ENCODE measurements around the gene PPHLN1. TPM values are rescaled to one million over a fixed set of nuclear protein-coding genes. Genes with fewer than 3 reads are reported as not detected.

Gene PPHLN1
- polyA plus RNA-seq, 2 donors: 15.0 to 27.2 TPM

DNA sequence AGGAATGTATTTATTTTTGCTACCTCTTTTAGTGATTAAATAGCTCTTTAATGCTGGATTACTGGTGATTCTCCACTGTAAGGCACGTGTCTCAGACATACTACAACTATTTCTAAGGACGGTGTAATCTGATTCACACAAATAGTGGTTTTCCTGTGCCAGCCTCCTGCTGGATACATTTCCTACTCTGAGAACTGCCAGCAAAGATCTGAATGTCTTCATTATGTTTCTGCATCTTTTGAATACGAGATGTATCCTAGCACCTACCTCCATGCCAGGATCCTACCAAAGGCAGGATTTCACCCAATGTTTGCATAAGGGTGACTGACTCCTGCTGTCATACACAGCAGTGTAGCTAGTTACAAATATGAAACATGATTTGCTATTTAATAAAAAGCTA is 143.0 kb downstream of the PPHLN1 start:
- H3K9me3 ChIP-seq (ENCODE audit: control insufficient read depth in 2 of 2, insufficient read depth in 1 of 2, low read depth in 1 of 2, low read length in 1 of 2): no peaks in the 10 kb centered on the region
- no peaks in the 10 kb centered on the region for H3K4me1 ChIP-seq (ENCODE audit: control insufficient read depth in 2 of 2, insufficient read depth in 2 of 2, low read length in 1 of 2)
- H3K4me3 ChIP-seq (ENCODE audit: low read depth in 1 of 2, low read length in 2 of 2): no peak overlapping the region
- no peak overlapping the region for H3K27ac ChIP-seq (ENCODE audit: low read depth in 2 of 2, low read length in 1 of 2)
- H3K27me3 ChIP-seq (ENCODE audit: control insufficient read depth in 1 of 2, insufficient read depth in 2 of 2, low read length in 2 of 2): no peaks in the 10 kb centered on the region
- peaks cover 0 to 2% of the 10 kb centered on the region in 2 donors for H3K36me3 ChIP-seq (ENCODE audit: control insufficient read depth in 2 of 2, insufficient read depth in 2 of 2, low read length in 1 of 2)
- 52 to 61% methylated on average over 3 of the region's 3 CpGs for WGBS, 2 donors

DNA sequence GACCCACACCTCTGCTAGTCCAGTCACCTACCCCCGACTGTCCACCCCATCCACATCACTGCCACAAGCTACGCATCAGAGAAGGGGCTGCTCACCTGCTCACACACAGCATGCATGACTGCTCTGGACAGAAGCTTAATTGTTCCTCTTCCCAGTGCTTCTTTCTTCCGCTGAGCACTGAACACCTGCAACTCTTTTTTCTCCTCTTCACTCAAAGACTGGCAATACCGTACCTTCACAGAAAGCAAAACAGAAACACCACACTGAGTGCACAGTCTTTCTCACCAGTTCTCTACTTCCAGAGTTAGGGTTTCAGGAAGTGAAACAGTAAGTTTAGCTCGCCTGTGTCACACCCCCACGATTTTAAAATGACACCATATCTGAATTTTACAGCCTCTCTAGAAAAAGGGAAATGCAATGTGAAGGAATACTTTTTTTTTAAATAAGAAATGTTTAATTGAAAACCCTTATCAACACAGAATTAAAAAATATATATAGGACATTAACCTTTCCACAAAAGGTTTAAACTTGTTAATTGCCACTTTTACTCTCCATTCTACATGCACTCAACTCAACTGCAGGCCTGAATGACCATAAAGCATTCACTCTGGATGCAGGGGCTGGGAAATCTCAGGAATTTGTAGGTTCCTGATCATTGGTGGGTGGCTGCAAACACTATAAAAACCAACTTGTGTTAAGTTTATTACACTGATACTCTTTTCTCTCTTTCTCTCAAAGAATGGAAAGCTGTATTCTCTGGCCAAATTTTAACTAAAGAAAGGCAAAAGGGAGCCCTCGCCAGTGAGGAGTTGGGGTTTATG is 143.6 kb downstream of the PPHLN1 start:
- Histone ChIP-seq H3K9me3 (ENCODE audit: control insufficient read depth in 2 of 2, insufficient read depth in 1 of 2, low read depth in 1 of 2, low read length in 1 of 2) (no peaks in the 10 kb centered on the region), H3K27me3 (ENCODE audit: control insufficient read depth in 1 of 2, insufficient read depth in 2 of 2, low read length in 2 of 2) (no peaks in the 10 kb centered on the region), H3K27ac (ENCODE audit: low read depth in 2 of 2, low read length in 1 of 2) (no peak overlapping the region), H3K4me3 (ENCODE audit: low read depth in 1 of 2, low read length in 2 of 2) (no peak overlapping the region), H3K36me3 (ENCODE audit: control insufficient read depth in 2 of 2, insufficient read depth in 2 of 2, low read length in 1 of 2) (peaks cover 0 to 2% of the 10 kb centered on the region in 2 donors), H3K4me1 (ENCODE audit: control insufficient read depth in 2 of 2, insufficient read depth in 2 of 2, low read length in 1 of 2) (no peaks in the 10 kb centered on the region)
- WGBS, 2 donors: 71 to 83% methylated on average over 7 of the region's 7 CpGs

- Histone ChIP-seq H3K36me3 (ENCODE audit: control insufficient read depth in 2 of 2, insufficient read depth in 2 of 2, low read length in 1 of 2) (no peaks in the 10 kb centered on the region), H3K9me3 (ENCODE audit: control insufficient read depth in 2 of 2, insufficient read depth in 1 of 2, low read depth in 1 of 2, low read length in 1 of 2) (no peaks in the 10 kb centered on the region), H3K4me1 (ENCODE audit: control insufficient read depth in 2 of 2, insufficient read depth in 2 of 2, low read length in 1 of 2) (no peaks in the 10 kb centered on the region), H3K4me3 (ENCODE audit: low read depth in 1 of 2, low read length in 2 of 2) (no peak overlapping the region), H3K27ac (ENCODE audit: low read depth in 2 of 2, low read length in 1 of 2) (no peak overlapping the region), H3K27me3 (ENCODE audit: control insufficient read depth in 1 of 2, insufficient read depth in 2 of 2, low read length in 2 of 2) (no peaks in the 10 kb centered on the region)
- WGBS, 2 donors: 84 to 90% methylated on average over 3 of the region's 3 CpGs
These were observed 146.4 kb downstream of the PPHLN1 start for GRCh38 chr12:42472376-42472775.

DNA sequence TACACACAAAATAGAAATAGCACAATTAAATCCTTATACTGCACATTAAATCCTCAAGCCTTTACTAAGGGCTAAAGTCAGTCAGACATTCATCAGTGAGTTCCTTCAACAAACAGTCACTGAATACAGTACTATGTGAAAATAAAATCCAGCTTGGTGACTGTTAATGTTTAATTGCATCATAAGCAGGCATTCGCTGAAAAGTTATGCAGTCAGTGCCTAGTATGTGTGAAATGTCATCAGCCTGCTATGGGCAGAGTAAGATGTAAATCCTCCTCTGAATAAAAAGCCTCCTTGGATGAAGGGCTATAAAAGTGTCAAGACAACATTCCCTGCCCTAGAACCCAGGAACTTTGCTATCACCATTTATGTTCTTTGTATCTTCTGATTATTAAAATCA is 147.2 kb downstream of the PPHLN1 start:
- no peak overlapping the region for H3K4me3 ChIP-seq (ENCODE audit: low read depth in 1 of 2, low read length in 2 of 2)
- WGBS, 2 donors: 60 to 63% methylated on average over 1 of the region's 1 CpG

GRCh38 chr12:42473561-42473960 is 147.6 kb downstream of the PPHLN1 start:
- WGBS, 2 donors: 46 to 68% methylated on average over 1 of the region's 1 CpG
- Histone ChIP-seq H3K4me3 (ENCODE audit: low read depth in 1 of 2, low read length in 2 of 2) (no peak overlapping the region), H3K36me3 (ENCODE audit: control insufficient read depth in 2 of 2, insufficient read depth in 2 of 2, low read length in 1 of 2) (no peaks in the 10 kb centered on the region), H3K27ac (ENCODE audit: low read depth in 2 of 2, low read length in 1 of 2) (no peak overlapping the region), H3K4me1 (ENCODE audit: control insufficient read depth in 2 of 2, insufficient read depth in 2 of 2, low read length in 1 of 2) (no peaks in the 10 kb centered on the region), H3K27me3 (ENCODE audit: control insufficient read depth in 1 of 2, insufficient read depth in 2 of 2, low read length in 2 of 2) (no peaks in the 10 kb centered on the region), H3K9me3 (ENCODE audit: control insufficient read depth in 2 of 2, insufficient read depth in 1 of 2, low read depth in 1 of 2, low read length in 1 of 2) (no peaks in the 10 kb centered on the region)

More for the DNA sequence above, 147.2 kb downstream of the PPHLN1 start:
- Histone ChIP-seq H3K9me3 (ENCODE audit: control insufficient read depth in 2 of 2, insufficient read depth in 1 of 2, low read depth in 1 of 2, low read length in 1 of 2) (no peaks in the 10 kb centered on the region), H3K4me1 (ENCODE audit: control insufficient read depth in 2 of 2, insufficient read depth in 2 of 2, low read length in 1 of 2) (no peaks in the 10 kb centered on the region), H3K27ac (ENCODE audit: low read depth in 2 of 2, low read length in 1 of 2) (no peak overlapping the region), H3K36me3 (ENCODE audit: control insufficient read depth in 2 of 2, insufficient read depth in 2 of 2, low read length in 1 of 2) (no peaks in the 10 kb centered on the region), H3K27me3 (ENCODE audit: control insufficient read depth in 1 of 2, insufficient read depth in 2 of 2, low read length in 2 of 2) (no peaks in the 10 kb centered on the region)

GRCh38 chr12:42474391-42474790 is 148.4 kb downstream of the PPHLN1 start:
- H3K4me3 ChIP-seq (ENCODE audit: low read depth in 1 of 2, low read length in 2 of 2): no peak overlapping the region
- H3K9me3 ChIP-seq (ENCODE audit: control insufficient read depth in 2 of 2, insufficient read depth in 1 of 2, low read depth in 1 of 2, low read length in 1 of 2): no peaks in the 10 kb centered on the region
- H3K36me3 ChIP-seq (ENCODE audit: control insufficient read depth in 2 of 2, insufficient read depth in 2 of 2, low read length in 1 of 2): no peaks in the 10 kb centered on the region
- WGBS, 2 donors: 38 to 51% methylated on average over 2 of the region's 2 CpGs
- H3K27ac ChIP-seq (ENCODE audit: low read depth in 2 of 2, low read length in 1 of 2): no peak overlapping the region
- no peaks in the 10 kb centered on the region for H3K4me1 ChIP-seq (ENCODE audit: control insufficient read depth in 2 of 2, insufficient read depth in 2 of 2, low read length in 1 of 2)
- no peaks in the 10 kb centered on the region for H3K27me3 ChIP-seq (ENCODE audit: control insufficient read depth in 1 of 2, insufficient read depth in 2 of 2, low read length in 2 of 2)

- H3K36me3 ChIP-seq (ENCODE audit: control insufficient read depth in 2 of 2, insufficient read depth in 2 of 2, low read length in 1 of 2): no peaks in the 10 kb centered on the region
- 82 to 91% methylated on average over 3 of the region's 3 CpGs for WGBS, 2 donors
- H3K9me3 ChIP-seq (ENCODE audit: control insufficient read depth in 2 of 2, insufficient read depth in 1 of 2, low read depth in 1 of 2, low read length in 1 of 2): no peaks in the 10 kb centered on the region
- H3K27me3 ChIP-seq (ENCODE audit: control insufficient read depth in 1 of 2, insufficient read depth in 2 of 2, low read length in 2 of 2): no peaks in the 10 kb centered on the region
- H3K4me1 ChIP-seq (ENCODE audit: control insufficient read depth in 2 of 2, insufficient read depth in 2 of 2, low read length in 1 of 2): no peaks in the 10 kb centered on the region
- no peak overlapping the region for H3K27ac ChIP-seq (ENCODE audit: low read depth in 2 of 2, low read length in 1 of 2)
- H3K4me3 ChIP-seq (ENCODE audit: low read depth in 1 of 2, low read length in 2 of 2): no peak overlapping the region
These were observed 149.1 kb downstream of the PPHLN1 start for GRCh38 chr12:42475106-42475505.

- H3K4me1 ChIP-seq (ENCODE audit: control insufficient read depth in 2 of 2, insufficient read depth in 2 of 2, low read length in 1 of 2): no peaks in the 10 kb centered on the region
- 65 to 81% methylated on average over 1 of the region's 1 CpG for WGBS, 2 donors
- no peak overlapping the region for H3K4me3 ChIP-seq (ENCODE audit: low read depth in 1 of 2, low read length in 2 of 2)
- no peaks in the 10 kb centered on the region for H3K27me3 ChIP-seq (ENCODE audit: control insufficient read depth in 1 of 2, insufficient read depth in 2 of 2, low read length in 2 of 2)
- no peak overlapping the region for H3K27ac ChIP-seq (ENCODE audit: low read depth in 2 of 2, low read length in 1 of 2)
- no peaks in the 10 kb centered on the region for H3K9me3 ChIP-seq (ENCODE audit: control insufficient read depth in 2 of 2, insufficient read depth in 1 of 2, low read depth in 1 of 2, low read length in 1 of 2)
- H3K36me3 ChIP-seq (ENCODE audit: control insufficient read depth in 2 of 2, insufficient read depth in 2 of 2, low read length in 1 of 2): no peaks in the 10 kb centered on the region
These were observed 152.0 kb downstream of the PPHLN1 start for GRCh38 chr12:42477941-42478340.

DNA sequence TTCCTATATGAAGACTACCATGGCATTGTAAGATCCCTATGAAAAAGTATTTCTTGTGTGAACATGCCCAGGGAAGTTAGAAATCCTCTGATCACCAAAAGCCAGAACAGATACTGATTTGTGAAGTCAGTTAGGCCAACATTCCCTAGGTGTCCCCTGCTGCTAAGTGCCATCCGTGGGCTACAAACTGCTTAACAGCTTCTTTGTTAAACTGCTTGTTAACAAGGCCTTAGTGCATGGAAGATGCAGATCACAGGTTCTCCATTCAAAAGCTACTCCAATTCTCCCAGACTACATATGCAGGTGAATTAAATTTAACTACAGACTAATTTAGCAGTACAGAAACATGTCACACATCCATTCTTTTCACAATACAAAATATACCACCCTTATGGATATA is 155.4 kb downstream of the PPHLN1 start:
- Histone ChIP-seq H3K27ac (ENCODE audit: low read depth in 2 of 2, low read length in 1 of 2) (no peak overlapping the region), H3K27me3 (ENCODE audit: control insufficient read depth in 1 of 2, insufficient read depth in 2 of 2, low read length in 2 of 2) (no peaks in the 10 kb centered on the region)
- WGBS, 2 donors: 67 to 84% methylated on average over 1 of the region's 1 CpG

More for the DNA sequence above, 155.4 kb downstream of the PPHLN1 start:
- H3K9me3 ChIP-seq (ENCODE audit: control insufficient read depth in 2 of 2, insufficient read depth in 1 of 2, low read depth in 1 of 2, low read length in 1 of 2): no peaks in the 10 kb centered on the region
- no peaks in the 10 kb centered on the region for H3K4me1 ChIP-seq (ENCODE audit: control insufficient read depth in 2 of 2, insufficient read depth in 2 of 2, low read length in 1 of 2)
- H3K36me3 ChIP-seq (ENCODE audit: control insufficient read depth in 2 of 2, insufficient read depth in 2 of 2, low read length in 1 of 2): no peaks in the 10 kb centered on the region
- no peak overlapping the region for H3K4me3 ChIP-seq (ENCODE audit: low read depth in 1 of 2, low read length in 2 of 2)
